WTC11 (cell line): Measurements from ENCODE around the gene AGBL4. TPM values are rescaled to one million over a fixed set of nuclear protein-coding genes. Genes with fewer than 3 reads are reported as not detected.

Experiments
- ATAC-seq: fragments of 200-7000 bp; cut with Tn5 transposase; 2 replicates; pipeline ENCODE4 v1.10.0; 2021; ENCODE audit warnings: mild to moderate bottlenecking, moderate library complexity
- CTCF ChIA-PET: fragments of 300-600 bp; sonication (Branson Sonifier 250); formaldehyde crosslinking; loops from one replicate; lab custom pipeline; 2021; ENCODE audit warnings: antibody characterized with exemption; lab: Charles Lee
- POLR2A ChIA-PET: fragments of 350-600 bp; sonication (Branson Sonifier 250); formaldehyde crosslinking; loops from one replicate; lab custom pipeline; 2021; ENCODE audit warnings: antibody characterized with exemption; lab: Charles Lee
- DNase-seq: peaks from one replicate; pipeline ENCODE4 v3.0.0; 2021; ENCODE audit warnings: low spot score
- H3K27ac Mint-ChIP-seq: 2 replicates; pipeline ENCODE4 v1.8.0; 2021; ENCODE audit warnings: mixed read lengths
- H3K27me3 Mint-ChIP-seq: 2 replicates; pipeline ENCODE4 v1.8.0; 2021; ENCODE audit warnings: low read depth, mild to moderate bottlenecking, moderate library complexity, mixed read lengths
- H3K36me3 Mint-ChIP-seq: 2 replicates; pipeline ENCODE4 v1.8.0; 2021; ENCODE audit warnings: mixed read lengths
- H3K4me1 Mint-ChIP-seq: 2 replicates; pipeline ENCODE4 v1.8.0; 2022; ENCODE audit warnings: mixed read lengths
- H3K4me3 Mint-ChIP-seq: 2 replicates; pipeline ENCODE4 v1.8.0; 2021; ENCODE audit warnings: mild to moderate bottlenecking, moderate library complexity, mixed read lengths
- H3K9me3 Mint-ChIP-seq: 2 replicates; pipeline ENCODE4 v1.8.0; 2021; ENCODE audit warnings: mixed read lengths
- ATF1 ChIP-seq: sonication (generic); formaldehyde crosslinking; IDR thresholded peaks from 2 replicates; pipeline ENCODE4 v1.8.1; 2023; ENCODE audit warnings: mild to moderate bottlenecking, moderate library complexity, missing genetic modification reagents
- E2F4 ChIP-seq: sonication (generic); formaldehyde crosslinking; IDR thresholded peaks from 2 replicates; pipeline ENCODE4 v1.8.1; 2022; ENCODE audit warnings: low read depth, mild to moderate bottlenecking, moderate library complexity, missing genetic modification reagents, borderline replicate concordance
- EMX1 ChIP-seq: fragments of 250-450 bp; sonication (Bioruptor Pico); IDR thresholded peaks from 2 replicates; pipeline ENCODE4 v1.8.0; 2021; ENCODE audit warnings: mild to moderate bottlenecking
- FOXK1 ChIP-seq: sonication (generic); formaldehyde crosslinking; IDR thresholded peaks from 2 replicates; pipeline ENCODE4 v1.8.0; 2022; ENCODE audit warnings: mild to moderate bottlenecking, moderate library complexity, missing genetic modification reagents
- FOXP4 ChIP-seq: sonication (generic); formaldehyde crosslinking; IDR thresholded peaks from 2 replicates; pipeline ENCODE4 v1.8.0; 2022; ENCODE audit warnings: mild to moderate bottlenecking, missing genetic modification reagents
- GTF2I ChIP-seq: fragments of 250-450 bp; sonication (Bioruptor Pico); conservative IDR thresholded peaks from 2 replicates; pipeline ENCODE4 v1.4.0; 2021; ENCODE audit warnings: mild to moderate bottlenecking
- HMGA2 ChIP-seq: fragments of 250-450 bp; sonication (Bioruptor Pico); IDR thresholded peaks from 2 replicates; pipeline ENCODE4 v1.4.0; 2021; ENCODE audit warnings: mild to moderate bottlenecking, moderate library complexity
- JAZF1 ChIP-seq: fragments of 250-450 bp; sonication (Bioruptor Pico); IDR thresholded peaks from 2 replicates; pipeline ENCODE4 v1.9.0; 2021; ENCODE audit warnings: moderate library complexity, mild to moderate bottlenecking, inconsistent platforms
- MAX ChIP-seq: sonication (generic); formaldehyde crosslinking; IDR thresholded peaks from 2 replicates; pipeline ENCODE4 v1.8.0; 2022; ENCODE audit warnings: mild to moderate bottlenecking, missing genetic modification reagents
- SOX15 ChIP-seq: fragments of 250-450 bp; sonication (Bioruptor Pico); IDR thresholded peaks from 2 replicates; pipeline ENCODE4 v1.9.0; 2021; ENCODE audit warnings: mild to moderate bottlenecking
- SP1 ChIP-seq: sonication (generic); formaldehyde crosslinking; conservative IDR thresholded peaks from 2 replicates; pipeline ENCODE4 v1.8.1; 2022; ENCODE audit warnings: missing genetic modification reagents
- TCF7 ChIP-seq: sonication (generic); formaldehyde crosslinking; IDR thresholded peaks from 2 replicates; pipeline ENCODE4 v1.8.0; 2022; ENCODE audit warnings: mild to moderate bottlenecking, low read depth, missing genetic modification reagents, moderate library complexity
- TEAD1 ChIP-seq: sonication (generic); formaldehyde crosslinking; IDR thresholded peaks from 2 replicates; pipeline ENCODE4 v1.8.0; 2022; ENCODE audit warnings: mild to moderate bottlenecking, missing genetic modification reagents
- ZBTB21 ChIP-seq: sonication (generic); formaldehyde crosslinking; IDR thresholded peaks from 2 replicates; pipeline ENCODE4 v1.8.1; 2023; ENCODE audit warnings: mild to moderate bottlenecking, missing genetic modification reagents, borderline replicate concordance
- ZMAT4 ChIP-seq: fragments of 250-450 bp; sonication (Bioruptor Pico); IDR thresholded peaks from 2 replicates; pipeline ENCODE4 v1.9.0; 2021; ENCODE audit warnings: mild to moderate bottlenecking
- ZNF219 ChIP-seq: sonication (generic); formaldehyde crosslinking; IDR thresholded peaks from 2 replicates; pipeline ENCODE4 v1.8.0; 2023; ENCODE audit warnings: missing genetic modification reagents, mild to moderate bottlenecking, borderline replicate concordance
- ZNF416 ChIP-seq: fragments of 250-450 bp; sonication (Bioruptor Pico); IDR thresholded peaks from 2 replicates; pipeline ENCODE4 v1.9.0; 2021; ENCODE audit warnings: mild to moderate bottlenecking, inconsistent platforms
- ZNF425 ChIP-seq: fragments of 250-450 bp; sonication (Bioruptor Pico); conservative IDR thresholded peaks from 2 replicates; pipeline ENCODE4 v1.9.0; 2021; ENCODE audit warnings: mild to moderate bottlenecking
- ZNF512 ChIP-seq: sonication (generic); formaldehyde crosslinking; IDR thresholded peaks from 2 replicates; pipeline ENCODE4 v1.8.1; 2022; ENCODE audit warnings: missing genetic modification reagents, borderline replicate concordance
- ZNF532 ChIP-seq: fragments of 250-450 bp; sonication (Bioruptor Pico); IDR thresholded peaks from 2 replicates; pipeline ENCODE4 v1.9.0; 2021; ENCODE audit warnings: mild to moderate bottlenecking, borderline replicate concordance
- total RNA-seq: library from RNA; stranded (reverse); gene quantifications from 3 replicates; pipeline ENCODE4 v1.2.3, GENCODE V29; 2021

AGBL4 gene
- total RNA-seq, 1 experiment from 2014 or later: 0.87 TPM

GRCh38 chr1:48527051-48527450, 1496.7 kb downstream of the AGBL4 start:
- no peak for DNase-seq
- ATAC-seq: no peak
- Mint-ChIP-seq H3K36me3 (no peaks in the 10 kb centered on the region), H3K27me3 (no peaks in the 10 kb centered on the region), H3K4me1 (peaks cover 25% of the 10 kb centered on the region), H3K4me3 (no peak overlapping the region), H3K27ac (no peak overlapping the region), H3K9me3 (no peaks in the 10 kb centered on the region)
- CTCF ChIA-PET: interaction anchor here (3.4 kb wide), 1 partner anchor 29 kb away, joined by 26 read pairs; no protein-coding TSS in a partner anchor
- POLR2A ChIA-PET: interaction anchor here (0.7 kb wide), 1 partner anchor 44 kb away, joined by 3 read pairs; no protein-coding TSS in a partner anchor
- TF ChIP-seq MAX (no peak), FOXP4 (CRISPR knock-in tag) (no peak), TEAD1 (CRISPR knock-in tag) (no peak), ZNF219 (CRISPR knock-in tag) (no peak), TCF7 (no peak), E2F4 (CRISPR knock-in tag) (no peak), ZNF512 (CRISPR knock-in tag) (no peak), EMX1 (CRISPR knock-in tag) (no peak), SP1 (no peak), HMGA2 (CRISPR knock-in tag) (no peak), ZNF416 (no peak), ATF1 (CRISPR knock-in tag) (no peak), FOXK1 (CRISPR knock-in tag) (no peak), ZNF425 (CRISPR knock-in tag) (no peak), ZMAT4 (CRISPR knock-in tag) (no peak), ZBTB21 (CRISPR knock-in tag) (no peak), ZNF532 (CRISPR knock-in tag) (no peak), GTF2I (CRISPR knock-in tag) (no peak), JAZF1 (no peak), SOX15 (CRISPR knock-in tag) (no peak)
- TF ChIP-seq, all 79 proteins: peak for 0
